HG02981 (cell line): ENCODE measurements around the gene L3MBTL4.
"Not testable (repeated sequence)": the region's sequence is repeated elsewhere in the genome, so short reads cannot be mapped to it uniquely, and the experiment has no call there.

Experiments used
- ATAC-seq: cut with Tn5 transposase; IDR thresholded peaks from one replicate; pipeline ENCODE4 v1.9.1; 2021; ENCODE audit warnings: mild to moderate bottlenecking, moderate library complexity; ENCODE audit not compliant: unreplicated experiment

L3MBTL4 gene

GRCh38 chr18:6054256-6054842, 360.4 kb downstream of the L3MBTL4 start:
- ATAC-seq: no peak

GRCh38 chr18:6052449-6052913, 362.2 kb downstream of the L3MBTL4 start:
- ATAC-seq: no peak

- not testable (repeated sequence) for ATAC-seq
Observed at GRCh38 chr18:6047596-6047995, 367.1 kb downstream of the L3MBTL4 start.

GRCh38 chr18:6044773-6045172, 369.9 kb downstream of the L3MBTL4 start:
- no peak for ATAC-seq

- ATAC-seq: no peak
Observed at GRCh38 chr18:6044319-6044718, 370.4 kb downstream of the L3MBTL4 start.

GRCh38 chr18:6039055-6039454, 375.7 kb downstream of the L3MBTL4 start:
- ATAC-seq: no peak

- no peak for ATAC-seq
Observed at GRCh38 chr18:6031442-6031841, 383.3 kb downstream of the L3MBTL4 start.

- ATAC-seq: no peak
Observed at GRCh38 chr18:6031002-6031401, 383.7 kb downstream of the L3MBTL4 start.

- no peak for ATAC-seq
Observed at GRCh38 chr18:6024745-6025248, 389.9 kb downstream of the L3MBTL4 start.

GRCh38 chr18:6023551-6023950, 391.2 kb downstream of the L3MBTL4 start:
- ATAC-seq: no peak

GRCh38 chr18:6022845-6023244, 391.9 kb downstream of the L3MBTL4 start:
- ATAC-seq: no peak

- peak; percentile 71 for ATAC-seq
Observed at GRCh38 chr18:6022074-6022444, 392.7 kb downstream of the L3MBTL4 start.

GRCh38 chr18:6021306-6022073, 393.2 kb downstream of the L3MBTL4 start:
- ATAC-seq: peak; percentile 19

GRCh38 chr18:6018671-6019070, 396.0 kb downstream of the L3MBTL4 start:
- ATAC-seq: no peak

GRCh38 chr18:6017171-6017570, 397.5 kb downstream of the L3MBTL4 start:
- ATAC-seq: no peak

- ATAC-seq: no peak
Observed at GRCh38 chr18:6015364-6015763, 399.3 kb downstream of the L3MBTL4 start.

GRCh38 chr18:6013171-6013810, 401.4 kb downstream of the L3MBTL4 start:
- ATAC-seq: no peak

GRCh38 chr18:6010921-6011320, 403.8 kb downstream of the L3MBTL4 start:
- no peak for ATAC-seq

GRCh38 chr18:6010284-6010683, 404.4 kb downstream of the L3MBTL4 start:
- ATAC-seq: no peak

- no peak for ATAC-seq
Observed at GRCh38 chr18:6009756-6010155, 405.0 kb downstream of the L3MBTL4 start.

GRCh38 chr18:6004683-6005082, 410.0 kb downstream of the L3MBTL4 start:
- ATAC-seq: peak; percentile 98

- ATAC-seq: peak; percentile 72
Observed at GRCh38 chr18:6004119-6004518, 410.6 kb downstream of the L3MBTL4 start.
